ENCODE data around the gene MEF2A.

- TF ChIP-seq NR3C1 (CRISPR knock-in tag; conservative IDR thresholded peaks at IDR 0.05; ENCODE audit: low read depth) (no peak), JUN (CRISPR knock-in tag; IDR thresholded peaks at IDR 0.05) (no peak), ZNF425 (CRISPR knock-in tag; conservative IDR thresholded peaks at IDR 0.05) (no peak), CTCF (IDR thresholded peaks at IDR 0.05) (no peak), USF2 (CRISPR knock-in tag; IDR thresholded peaks at IDR 0.05) (no peak), FOXK1 (CRISPR knock-in tag; IDR thresholded peaks at IDR 0.05) (no peak), USF1 (CRISPR knock-in tag; IDR thresholded peaks at IDR 0.05) (no peak)
Measured at GRCh38 chr15:99703603-99704443, 138.0 kb downstream of the MEF2A start.
